SK-N-SH (cell line): ENCODE results near the gene C14orf93. TPM values are rescaled to one million over a fixed set of nuclear protein-coding genes. Genes with fewer than 3 reads are reported as not detected.

Experiments used
- CTCF ChIA-PET: fragments of 300-600, 350-600 bp; formaldehyde crosslinking; extraction: SDS; loops from one replicate; lab custom pipeline; 2021; lab: Yijun Ruan, JAX
- POLR2A ChIA-PET: fragments of 350-600 bp; sonication (Branson Sonifier 250); formaldehyde crosslinking; extraction: SDS; loops from one replicate; lab custom pipeline; 2020; ENCODE audit warnings: antibody characterized with exemption, inconsistent platforms; lab: Yijun Ruan, JAX
- DNase-seq: peaks from one replicate; pipeline ENCODE4 v3.0.0; 2012
- H2AFZ ChIP-seq: fragments of 200-600 bp; sonication (generic); 2 replicates; pipeline ENCODE4 v1.8.1; 2016; ENCODE audit warnings: antibody characterized with exemption, mild to moderate bottlenecking, low read depth
- H3F3A ChIP-seq: fragments of 200-600 bp; sonication (generic); replicated peaks from 2 replicates; pipeline ENCODE3; 2016; ENCODE audit warnings: antibody characterized with exemption, mild to moderate bottlenecking; ENCODE audit not compliant: insufficient read depth
- H3K27ac ChIP-seq, 2 experiments: fragments of 200-500 bp in 1 of 2; fragments of 200-600 bp in 1 of 2; sonication (Bioruptor generic) in 1 of 2; sonication (generic), shearing (Covaris generic) in 1 of 2; 2 replicates each; pipeline versions ENCODE4 v1.5.1 to v1.6.1; 2014 to 2016; ENCODE audit warnings: low read depth in 2 of 2, inconsistent platforms in 1 of 2, low read length in 1 of 2, mild to moderate bottlenecking in 1 of 2, mixed read lengths in 1 of 2
- H3K27me3 ChIP-seq: fragments of 200-600 bp; sonication (generic), shearing (Covaris generic); 2 replicates; pipeline ENCODE4 v1.6.1; 2016; ENCODE audit warnings: mixed run types; ENCODE audit not compliant: insufficient read depth
- H3K36me3 ChIP-seq, 2 experiments: fragments of 200-500 bp in 1 of 2; fragments of 200-600 bp in 1 of 2; sonication (Bioruptor generic) in 1 of 2; sonication (generic) in 1 of 2; replicated peaks in 1 of 2; 2 replicates each; pipeline versions ENCODE3 to v1.5.1; 2014 to 2016; ENCODE audit warnings: low read length in 1 of 2, mild to moderate bottlenecking in 1 of 2; ENCODE audit not compliant: insufficient read depth in 2 of 2, control insufficient read depth in 1 of 2
- H3K4me1 ChIP-seq, 2 experiments: fragments of 200-500 bp in 1 of 2; fragments of 200-600 bp in 1 of 2; sonication (Bioruptor generic) in 1 of 2; sonication (generic), shearing (Covaris generic) in 1 of 2; 2 replicates each; pipeline versions ENCODE4 v1.5.1 to v1.6.1; 2014 to 2016; ENCODE audit warnings: low read depth in 1 of 2, low read length in 1 of 2, mixed run types in 1 of 2; ENCODE audit not compliant: insufficient read depth in 2 of 2, control insufficient read depth in 1 of 2
- H3K4me2 ChIP-seq: fragments of 200-600 bp; sonication (generic), shearing (Covaris generic); 2 replicates; pipeline ENCODE4 v1.6.1; 2017; ENCODE audit warnings: mixed run types
- H3K4me3 ChIP-seq, 2 experiments: fragments of 200-500 bp in 1 of 2; fragments of 200-600 bp in 1 of 2; sonication (Bioruptor generic) in 1 of 2; sonication (generic), shearing (Covaris generic) in 1 of 2; 2 replicates each; pipeline versions ENCODE4 v1.5.1 to v1.8.1; 2014 to 2016; ENCODE audit warnings: low read depth in 2 of 2, inconsistent platforms in 1 of 2, low read length in 1 of 2, mild to moderate bottlenecking in 1 of 2, mixed read lengths in 1 of 2, moderate library complexity in 1 of 2
- H3K79me2 ChIP-seq: fragments of 200-600 bp; sonication (generic); 2 replicates; pipeline ENCODE4 v1.8.1; 2017; ENCODE audit warnings: mild to moderate bottlenecking; ENCODE audit not compliant: insufficient read depth
- H3K9ac ChIP-seq: fragments of 200-600 bp; sonication (generic); 2 replicates; pipeline ENCODE4 v1.6.1; 2017; ENCODE audit warnings: mixed run types
- H3K9me2 ChIP-seq: fragments of 200-600 bp; sonication (generic); 2 replicates; pipeline ENCODE4 v1.6.1; 2017; ENCODE audit warnings: mixed run types
- H3K9me3 ChIP-seq: fragments of 200-600 bp; sonication (generic); 2 replicates; pipeline ENCODE4 v1.6.1; 2017; ENCODE audit warnings: mixed run types, mild to moderate bottlenecking, moderate library complexity
- H4K20me1 ChIP-seq: fragments of 200-600 bp; sonication (generic); 2 replicates; pipeline ENCODE4 v1.6.1; 2017; ENCODE audit warnings: mild to moderate bottlenecking, mixed run types; ENCODE audit not compliant: insufficient read depth
- CHD2 ChIP-seq: fragments of 150-350 bp; IDR thresholded peaks from 2 replicates; pipeline ENCODE4 v1.6.1; 2018; ENCODE audit warnings: low read length; ENCODE audit not compliant: partially characterized antibody
- CTCF ChIP-seq: fragments of 200-600 bp; sonication (generic); IDR thresholded peaks from 2 replicates; pipeline ENCODE4 v1.6.1; 2017; ENCODE audit warnings: antibody characterized with exemption, mild to moderate bottlenecking, moderate library complexity
- ELF1 ChIP-seq: IDR thresholded peaks from 2 replicates; pipeline ENCODE4 v1.4.0; 2012
- EZH2phosphoT487 ChIP-seq: fragments of 200-600 bp; sonication (generic); IDR thresholded peaks from 2 replicates; pipeline ENCODE4 v1.6.1; 2017; ENCODE audit warnings: low read depth, mixed run types, mild to moderate bottlenecking, antibody characterized with exemption, moderate library complexity, borderline replicate concordance
- FOSL2 ChIP-seq: IDR thresholded peaks from 2 replicates; pipeline ENCODE4 v1.4.0; 2012; ENCODE audit warnings: low read depth, mild to moderate bottlenecking, moderate library complexity, borderline replicate concordance
- GABPA ChIP-seq: IDR thresholded peaks from 2 replicates; pipeline ENCODE4 v1.4.0; 2012; ENCODE audit warnings: low read depth, mild to moderate bottlenecking
- JUND ChIP-seq: IDR thresholded peaks from 2 replicates; pipeline ENCODE4 v1.4.0; 2012
- MAX ChIP-seq: IDR thresholded peaks from 2 replicates; pipeline ENCODE4 v1.4.0; 2012; ENCODE audit warnings: low read depth
- MXI1 ChIP-seq: IDR thresholded peaks from 2 replicates; pipeline ENCODE4 v1.6.1; 2012; ENCODE audit warnings: mild to moderate bottlenecking, low read depth, low read length, improper control_type of control experiment
- NFIC ChIP-seq: IDR thresholded peaks from 2 replicates; pipeline ENCODE4 v1.4.0; 2012; ENCODE audit warnings: borderline replicate concordance
- NRF1 ChIP-seq: IDR thresholded peaks from 2 replicates; pipeline ENCODE4 v1.6.1; 2012; ENCODE audit warnings: low read depth, mild to moderate bottlenecking, low read length
- RAD21 ChIP-seq: IDR thresholded peaks from 2 replicates; pipeline ENCODE4 v1.6.1; 2012; ENCODE audit warnings: mild to moderate bottlenecking, low read length
- RCOR1 ChIP-seq: fragments of 150-350 bp; IDR thresholded peaks from 2 replicates; pipeline ENCODE4 v1.6.1; 2017; ENCODE audit warnings: antibody characterized with exemption, low read length
- REST ChIP-seq: IDR thresholded peaks from 2 replicates; pipeline ENCODE4 v1.6.1; 2012; ENCODE audit warnings: mild to moderate bottlenecking, low read depth, low read length, moderate library complexity
- RXRA ChIP-seq: IDR thresholded peaks from 2 replicates; pipeline ENCODE4 v1.4.0; 2012; ENCODE audit warnings: low read depth, mild to moderate bottlenecking, borderline replicate concordance
- SIN3A ChIP-seq: IDR thresholded peaks from 2 replicates; pipeline ENCODE4 v1.6.1; 2012; ENCODE audit warnings: low read depth, mild to moderate bottlenecking, low read length, moderate library complexity, borderline replicate concordance
- TAF1 ChIP-seq: IDR thresholded peaks from 2 replicates; pipeline ENCODE4 v1.6.1; 2012; ENCODE audit warnings: low read depth, mild to moderate bottlenecking, low read length, moderate library complexity, borderline replicate concordance
- TEAD4 ChIP-seq: IDR thresholded peaks from 2 replicates; pipeline ENCODE4 v1.4.0; 2012; ENCODE audit warnings: mild to moderate bottlenecking, borderline replicate concordance; ENCODE audit not compliant: insufficient read depth
- WGBS: methylation state at CpG from one replicate; pipeline ENCODE4 v1.1.6; 2017; ENCODE audit warnings: low lambda C conversion rate; 5-methylcytosine and 5-hydroxymethylcytosine counted together
- polyA plus RNA-seq, 3 experiments: library from polyadenylated mRNA; depleted of rRNA; stranded (reverse); fragments of >200 nt; gene quantifications; 2 replicates each; pipeline ENCODE4 v1.2.3, GENCODE V29; 2012

The C14orf93 gene
- polyA plus RNA-seq, 1 of the 3 experiments (the other 2 are of a cell fraction): 9.1 TPM

GRCh38 chr14:22955702-22956569 lies 54.0 kb downstream of the C14orf93 start:
- POLR2A ChIA-PET: interaction anchor here (0.6 to 1.6 kb wide), 8 partner anchors 10 to 51 kb away, joined by 3 to 8 read pairs (median 4); partner anchors contain the start of genes AJUBA and RBM23
- no peaks in the 10 kb centered on the region; the same call in 1 of the 2 replicates for H3K79me2 ChIP-seq
- no peak for TF ChIP-seq NFIC
- no peak for TF ChIP-seq SIN3A
- TF ChIP-seq JUND: no peak
- no peak for TF ChIP-seq CTCF
- H3K9me2 ChIP-seq: no peaks in the 10 kb centered on the region
- peak overlapping the region; percentile 85 to 86 for H3K27ac ChIP-seq
- H3K9me3 ChIP-seq: no peaks in the 10 kb centered on the region
- peak overlapping the region; percentile 95 for H2AFZ ChIP-seq
- peak overlapping the region; percentile 61 to 88 for H3K4me3 ChIP-seq
- H3F3A ChIP-seq: peaks cover 15% of the 10 kb centered on the region
- peak overlapping the region; percentile 86 for H3K4me2 ChIP-seq
- H3K9ac ChIP-seq: peak overlapping the region; percentile 89
- H3K36me3 ChIP-seq: peaks cover 3 to 14% of the 10 kb centered on the region in 2 experiments
- no peaks in the 10 kb centered on the region for H4K20me1 ChIP-seq
- peaks cover 4 to 6% of the 10 kb centered on the region in 2 experiments; a peak in 2 of 4 replicates for H3K4me1 ChIP-seq
- CTCF ChIA-PET: interaction anchor here (1.1 to 3.5 kb wide), 12 partner anchors 10 to 386 kb away, joined by 3 to 16 read pairs (median 5); partner anchors contain the start of gene PRMT5
- DNase-seq: no peak
- no peaks in the 10 kb centered on the region for H3K27me3 ChIP-seq
- WGBS: 59% methylated on average over 19 of the region's 19 CpGs

GRCh38 chr14:22952418-22952817 lies 57.5 kb downstream of the C14orf93 start:
- POLR2A ChIA-PET: no interaction called here
- CTCF ChIA-PET: interaction anchor here (1.4 to 1.8 kb wide), 4 partner anchors 19 to 116 kb away, joined by 3 to 6 read pairs (median 4); no protein-coding TSS in a partner anchor
- Histone ChIP-seq H3K27me3 (no peaks in the 10 kb centered on the region), H3K4me2 (no peak overlapping the region), H3K9me2 (no peaks in the 10 kb centered on the region), H3K9me3 (no peaks in the 10 kb centered on the region), H2AFZ (no peak overlapping the region), H3F3A (peaks cover 15% of the 10 kb centered on the region), H3K4me1 (peaks cover 4 to 6% of the 10 kb centered on the region in 2 experiments; a peak in 2 of 4 replicates), H3K4me3 (no peak overlapping the region), H3K9ac (no peak overlapping the region), H3K27ac (no peak overlapping the region), H3K79me2 (no peaks in the 10 kb centered on the region; the same call in 1 of the 2 replicates), H4K20me1 (no peaks in the 10 kb centered on the region), H3K36me3 (peaks cover 10 to 22% of the 10 kb centered on the region in 2 experiments)
- WGBS: 100% methylated on average over 1 of the region's 1 CpG
- no peak for DNase-seq
- TF ChIP-seq ELF1 (no peak), CTCF (no peak), RAD21 (no peak), RCOR1 (no peak), MAX (no peak), RXRA (no peak), TEAD4 (no peak), NRF1 (no peak), TAF1 (no peak), MXI1 (no peak), GABPA (no peak), FOSL2 (no peak), CHD2 (no peak), REST (no peak), EZH2phosphoT487 (no peak)
